HL-60 (cell line): ENCODE results near the gene SEPTIN2.

Experiments used
- CTCF ChIP-seq: IDR thresholded peaks from one replicate; pipeline ENCODE4 v1.5.1; 2011; ENCODE audit warnings: low read length, control low read depth, inconsistent platforms; ENCODE audit not compliant: insufficient read depth
- GABPA ChIP-seq: IDR thresholded peaks from 2 replicates; pipeline ENCODE4 v1.6.1; 2012; ENCODE audit warnings: low read depth
- REST ChIP-seq: IDR thresholded peaks from 2 replicates; pipeline ENCODE4 v1.6.1; 2012; ENCODE audit warnings: low read depth; ENCODE audit not compliant: insufficient replicate concordance

GRCh38 chr2:241273210-241274020, 42.3 kb upstream of the SEPTIN2 start:
- TF ChIP-seq CTCF (no peak), GABPA (no peak), REST (no peak)
